RWPE2 (cell line): ENCODE measurements around the gene TIPARP.

ENCODE experiments used
- ATAC-seq: fragments of 200-7000 bp; cut with Tn5 transposase; 3 replicates; pipeline ENCODE4 v1.9.1; 2021; ENCODE audit warnings: low read depth
- DNase-seq: peaks from one replicate; pipeline ENCODE4 v3.0.0-alpha.2; 2020; ENCODE audit warnings: low spot score
- H3K27ac ChIP-seq: fragments of 450-650 bp; 2 replicates; pipeline ENCODE4 v1.5.1; 2017; ENCODE audit warnings: mild to moderate bottlenecking; ENCODE audit not compliant: poor library complexity, severe bottlenecking
- H3K27me3 ChIP-seq: fragments of 250-450 bp; sonication (Bioruptor Pico); 2 replicates; pipeline ENCODE4 v1.5.1; 2021; ENCODE audit warnings: mild to moderate bottlenecking, moderate library complexity; ENCODE audit not compliant: insufficient read depth, poor library complexity, severe bottlenecking
- H3K36me3 ChIP-seq: fragments of 250-450 bp; sonication (Bioruptor Pico); 2 replicates; pipeline ENCODE4 v1.5.1; 2020; ENCODE audit warnings: low read depth, mild to moderate bottlenecking, moderate library complexity
- H3K4me1 ChIP-seq: fragments of 250-450 bp; sonication (Bioruptor Pico); 2 replicates; pipeline ENCODE4 v1.5.1; 2021; ENCODE audit warnings: mild to moderate bottlenecking, moderate library complexity; ENCODE audit not compliant: insufficient read depth, poor library complexity, severe bottlenecking
- H3K4me3 ChIP-seq: fragments of 250-450 bp; sonication (Bioruptor Pico); 2 replicates; pipeline ENCODE4 v1.5.1; 2021; ENCODE audit warnings: mild to moderate bottlenecking, moderate library complexity; ENCODE audit not compliant: severe bottlenecking
- H3K9me3 ChIP-seq: fragments of 250-450 bp; sonication (Bioruptor Pico); 2 replicates; pipeline ENCODE4 v1.5.1; 2021; ENCODE audit warnings: mild to moderate bottlenecking, moderate library complexity; ENCODE audit not compliant: severe bottlenecking
- TF ChIP-seq, protein P1 (sequence below): fragments of 450-650 bp; IDR thresholded peaks from one replicate; pipeline ENCODE4 v1.5.1; 2017; ENCODE audit warnings: mild to moderate bottlenecking, moderate library complexity; ENCODE audit not compliant: poor library complexity, severe bottlenecking

The TIPARP gene

GRCh38 chr3:156691920-156692319 lies 17.5 kb downstream of the TIPARP start:
- DNase-seq = no peak
- peaks cover 95% of the 10 kb centered on the region for H3K36me3 ChIP-seq
- TF ChIP-seq, protein P1, sequence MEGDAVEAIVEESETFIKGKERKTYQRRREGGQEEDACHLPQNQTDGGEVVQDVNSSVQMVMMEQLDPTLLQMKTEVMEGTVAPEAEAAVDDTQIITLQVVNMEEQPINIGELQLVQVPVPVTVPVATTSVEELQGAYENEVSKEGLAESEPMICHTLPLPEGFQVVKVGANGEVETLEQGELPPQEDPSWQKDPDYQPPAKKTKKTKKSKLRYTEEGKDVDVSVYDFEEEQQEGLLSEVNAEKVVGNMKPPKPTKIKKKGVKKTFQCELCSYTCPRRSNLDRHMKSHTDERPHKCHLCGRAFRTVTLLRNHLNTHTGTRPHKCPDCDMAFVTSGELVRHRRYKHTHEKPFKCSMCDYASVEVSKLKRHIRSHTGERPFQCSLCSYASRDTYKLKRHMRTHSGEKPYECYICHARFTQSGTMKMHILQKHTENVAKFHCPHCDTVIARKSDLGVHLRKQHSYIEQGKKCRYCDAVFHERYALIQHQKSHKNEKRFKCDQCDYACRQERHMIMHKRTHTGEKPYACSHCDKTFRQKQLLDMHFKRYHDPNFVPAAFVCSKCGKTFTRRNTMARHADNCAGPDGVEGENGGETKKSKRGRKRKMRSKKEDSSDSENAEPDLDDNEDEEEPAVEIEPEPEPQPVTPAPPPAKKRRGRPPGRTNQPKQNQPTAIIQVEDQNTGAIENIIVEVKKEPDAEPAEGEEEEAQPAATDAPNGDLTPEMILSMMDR = no peak

GRCh38 chr3:156693166-156693565 lies 18.8 kb downstream of the TIPARP start:
- Histone ChIP-seq H3K9me3 (no peaks in the 10 kb centered on the region), H3K27me3 (no peaks in the 10 kb centered on the region), H3K4me1 (peaks cover 73% of the 10 kb centered on the region), H3K27ac (peak overlapping the region; percentile 84), H3K4me3 (no peak overlapping the region), H3K36me3 (peaks cover 97% of the 10 kb centered on the region)
- TF ChIP-seq, protein P1 = no peak
- DNase-seq (no peak), ATAC-seq (peak; percentile 54; the same call in 2 of the 3 replicates)

More at GRCh38 chr3:156691920-156692319, 17.5 kb downstream of the TIPARP start:
- Histone ChIP-seq H3K27me3 (no peaks in the 10 kb centered on the region), H3K4me3 (no peak overlapping the region), H3K4me1 (peaks cover 85% of the 10 kb centered on the region), H3K27ac (peak overlapping the region; percentile 84), H3K9me3 (no peaks in the 10 kb centered on the region)
- peak; percentile 44 for ATAC-seq

- Histone ChIP-seq H3K4me3 (no peak overlapping the region), H3K36me3 (peaks cover 99% of the 10 kb centered on the region), H3K27me3 (no peaks in the 10 kb centered on the region), H3K9me3 (no peaks in the 10 kb centered on the region), H3K4me1 (peaks cover 61% of the 10 kb centered on the region), H3K27ac (peak overlapping the region; percentile 84)
- no peak for ATAC-seq
- DNase-seq = no peak
- TF ChIP-seq, protein P1 = no peak
These were observed 20.1 kb downstream of the TIPARP start for GRCh38 chr3:156694536-156694935.

- no peaks in the 10 kb centered on the region for H3K27me3 ChIP-seq
- peaks cover 97% of the 10 kb centered on the region for H3K36me3 ChIP-seq
- peak overlapping the region; percentile 84 for H3K27ac ChIP-seq
- DNase-seq (no peak), ATAC-seq (no peak)
- TF ChIP-seq, protein P1 = no peak
- no peaks in the 10 kb centered on the region for H3K9me3 ChIP-seq
- no peak overlapping the region for H3K4me3 ChIP-seq
- peaks cover 8% of the 10 kb centered on the region for H3K4me1 ChIP-seq
These were observed 28.0 kb downstream of the TIPARP start for GRCh38 chr3:156702367-156702766.

GRCh38 chr3:156704370-156705036 lies 30.1 kb downstream of the TIPARP start:
- no peaks in the 10 kb centered on the region for H3K9me3 ChIP-seq
- peak overlapping the region; percentile 38 for H3K27ac ChIP-seq
- peaks cover 97% of the 10 kb centered on the region for H3K36me3 ChIP-seq
- TF ChIP-seq, protein P1 = no peak
- H3K4me3 ChIP-seq = no peak overlapping the region
- DNase-seq = no peak
- no peak for ATAC-seq
- peaks cover 15% of the 10 kb centered on the region for H3K4me1 ChIP-seq
- H3K27me3 ChIP-seq = no peaks in the 10 kb centered on the region
